Measurements from ENCODE around the gene FILIP1L. TPM values are rescaled to one million over a fixed set of nuclear protein-coding genes. Genes with fewer than 3 reads are reported as not detected.

The FILIP1L gene
- total RNA-seq, 2 experiments from 2014 or later = not detected

DNA sequence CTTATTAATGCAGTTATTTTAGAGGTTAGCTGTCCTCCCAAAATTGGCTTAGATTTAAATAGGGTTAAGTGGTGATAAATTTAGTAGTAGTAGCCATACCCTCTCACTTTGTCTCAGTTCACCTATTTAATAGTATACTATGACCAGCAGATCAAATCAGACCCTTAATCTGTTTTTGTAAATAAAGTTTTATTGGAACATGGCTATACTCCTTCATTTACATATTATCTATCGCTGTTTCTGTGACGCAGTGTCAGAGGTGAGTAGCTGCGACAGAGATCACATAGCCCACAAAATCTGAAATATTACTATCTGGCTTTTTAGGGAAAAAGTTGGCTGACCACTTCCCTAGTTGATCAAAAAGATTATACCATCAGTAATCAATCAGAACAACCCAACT lies 113.2 kb downstream of the FILIP1L start:
- DNase-seq (ENCODE audit: low spot score) = no peak
- no peaks in the 10 kb centered on the region for H3K9me2 ChIP-seq (ENCODE audit: insufficient read depth, low read length)
- CTCF ChIA-PET (ENCODE audit: unreplicated experiment) = no interaction called here
- H3K36me3 ChIP-seq (ENCODE audit: insufficient read depth, low read length) = no peaks in the 10 kb centered on the region
- intact Hi-C loops (cut with micrococcal nuclease; ENCODE audit: unreplicated experiment) = no loop called here
- H3K4me2 ChIP-seq (ENCODE audit: low read length) = no peak overlapping the region
- no peak overlapping the region for H2AFZ ChIP-seq (ENCODE audit: low read length)
- H3K4me3 ChIP-seq (ENCODE audit: low read depth, low read length, poor library complexity, severe bottlenecking) = no peak overlapping the region
- no peaks in the 10 kb centered on the region for H3K9me3 ChIP-seq (ENCODE audit: low read length)
- TF ChIP-seq CTCF (conservative IDR thresholded peaks at IDR 0.05; ENCODE audit: low read length) = no peak
- TF ChIP-seq EZH2phosphoT487 (IDR thresholded peaks at IDR 0.05; ENCODE audit: borderline replicate concordance, low read depth, low read length) = no peak
- no peaks in the 10 kb centered on the region for H4K20me1 ChIP-seq (ENCODE audit: insufficient read depth, low read length)
- POLR2A ChIA-PET = interaction anchor here (0.6 to 1.1 kb wide), 2 partner anchors 13 to 22 kb away, joined by 4 read pairs; no protein-coding TSS in a partner anchor
- H3K4me1 ChIP-seq (ENCODE audit: insufficient read depth, low read length, poor library complexity, severe bottlenecking) = no peaks in the 10 kb centered on the region
- H3K27ac ChIP-seq (ENCODE audit: low read depth, low read length, poor library complexity, severe bottlenecking) = no peak overlapping the region
- no TSS peak for BruUV-seq (replicated peaks)
- H3K79me2 ChIP-seq (ENCODE audit: insufficient read depth, low read depth, low read length) = no peaks in the 10 kb centered on the region

- H3K9me2 ChIP-seq (ENCODE audit: insufficient read depth, low read length) = no peaks in the 10 kb centered on the region
- no peak overlapping the region for H3K4me2 ChIP-seq (ENCODE audit: low read length)
- no peak overlapping the region for H3K27ac ChIP-seq (ENCODE audit: low read depth, low read length, poor library complexity, severe bottlenecking)
- intact Hi-C loops (cut with micrococcal nuclease; ENCODE audit: unreplicated experiment) = no loop called here
- ChIA-PET CTCF (ENCODE audit: unreplicated experiment) (no interaction called here), POLR2A (no interaction called here)
- no peaks in the 10 kb centered on the region for H3K79me2 ChIP-seq (ENCODE audit: insufficient read depth, low read depth, low read length)
- no TSS peak for BruUV-seq (replicated peaks)
- no peak for DNase-seq (ENCODE audit: low spot score)
- no peaks in the 10 kb centered on the region for H3K9me3 ChIP-seq (ENCODE audit: low read length)
- H3K36me3 ChIP-seq (ENCODE audit: insufficient read depth, low read length) = no peaks in the 10 kb centered on the region
- no peak for TF ChIP-seq EZH2phosphoT487 (IDR thresholded peaks at IDR 0.05; ENCODE audit: borderline replicate concordance, low read depth, low read length)
- no peak for TF ChIP-seq CTCF (conservative IDR thresholded peaks at IDR 0.05; ENCODE audit: low read length)
- no peak overlapping the region for H3K4me3 ChIP-seq (ENCODE audit: low read depth, low read length, poor library complexity, severe bottlenecking)
- no peaks in the 10 kb centered on the region for H4K20me1 ChIP-seq (ENCODE audit: insufficient read depth, low read length)
- no peak overlapping the region for H2AFZ ChIP-seq (ENCODE audit: low read length)
- no peaks in the 10 kb centered on the region for H3K4me1 ChIP-seq (ENCODE audit: insufficient read depth, low read length, poor library complexity, severe bottlenecking)
Measured at GRCh38 chr3:99999536-99999935, 114.8 kb downstream of the FILIP1L start.

GRCh38 chr3:99997293-99997692 lies 117.0 kb downstream of the FILIP1L start:
- H3K9me3 ChIP-seq (ENCODE audit: low read length) = peaks cover 9% of the 10 kb centered on the region; the same call in 1 of the 2 replicates
- H3K79me2 ChIP-seq (ENCODE audit: insufficient read depth, low read depth, low read length) = 0 out of 2 replicates have a peak, but pooled peaks cover 4% of the 10 kb centered on the region
- ChIA-PET CTCF (ENCODE audit: unreplicated experiment) (no interaction called here), POLR2A (interaction anchor here (0.8 to 1.2 kb wide), 2 partner anchors 9 to 56 kb away, joined by 3 read pairs; no protein-coding TSS in a partner anchor)
- no peaks in the 10 kb centered on the region for H3K9me2 ChIP-seq (ENCODE audit: insufficient read depth, low read length)
- BruUV-seq (replicated peaks) = no TSS peak
- intact Hi-C loops (cut with micrococcal nuclease; ENCODE audit: unreplicated experiment) = no loop called here
- H3K27ac ChIP-seq (ENCODE audit: low read depth, low read length, poor library complexity, severe bottlenecking) = no peak overlapping the region
- no peaks in the 10 kb centered on the region for H3K36me3 ChIP-seq (ENCODE audit: insufficient read depth, low read length)
- no peak for DNase-seq (ENCODE audit: low spot score)
- no peaks in the 10 kb centered on the region for H4K20me1 ChIP-seq (ENCODE audit: insufficient read depth, low read length)
- no peak overlapping the region for H2AFZ ChIP-seq (ENCODE audit: low read length)
- no peak overlapping the region for H3K4me3 ChIP-seq (ENCODE audit: low read depth, low read length, poor library complexity, severe bottlenecking)
- H3K4me1 ChIP-seq (ENCODE audit: insufficient read depth, low read length, poor library complexity, severe bottlenecking) = no peaks in the 10 kb centered on the region
- TF ChIP-seq EZH2phosphoT487 (IDR thresholded peaks at IDR 0.05; ENCODE audit: borderline replicate concordance, low read depth, low read length) (no peak), CTCF (conservative IDR thresholded peaks at IDR 0.05; ENCODE audit: low read length) (no peak)
- no peak overlapping the region for H3K4me2 ChIP-seq (ENCODE audit: low read length)
